Measurements from ENCODE around the gene PLAC9.

DNA sequence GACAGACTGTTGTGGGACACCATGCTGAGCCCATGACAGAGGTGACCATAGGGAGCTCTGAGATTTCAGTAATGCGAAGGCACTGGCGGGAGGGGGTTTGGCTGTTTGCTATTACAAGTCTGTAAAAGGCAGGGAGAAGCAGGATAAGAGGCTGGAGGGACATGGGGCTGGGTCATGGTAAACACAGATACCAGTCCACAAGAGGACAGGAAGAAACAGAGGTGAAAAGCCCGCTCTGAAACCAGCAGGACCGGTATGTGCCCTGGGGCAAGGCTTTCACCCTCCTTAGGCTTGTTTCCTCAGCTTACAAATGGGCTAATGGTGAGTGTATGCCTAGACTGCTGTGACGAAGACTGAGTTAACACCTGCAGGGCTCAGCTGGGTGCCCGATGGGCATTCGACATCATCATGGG, 38.7 kb downstream of the PLAC9 start:
- TF ChIP-seq, protein P1, sequence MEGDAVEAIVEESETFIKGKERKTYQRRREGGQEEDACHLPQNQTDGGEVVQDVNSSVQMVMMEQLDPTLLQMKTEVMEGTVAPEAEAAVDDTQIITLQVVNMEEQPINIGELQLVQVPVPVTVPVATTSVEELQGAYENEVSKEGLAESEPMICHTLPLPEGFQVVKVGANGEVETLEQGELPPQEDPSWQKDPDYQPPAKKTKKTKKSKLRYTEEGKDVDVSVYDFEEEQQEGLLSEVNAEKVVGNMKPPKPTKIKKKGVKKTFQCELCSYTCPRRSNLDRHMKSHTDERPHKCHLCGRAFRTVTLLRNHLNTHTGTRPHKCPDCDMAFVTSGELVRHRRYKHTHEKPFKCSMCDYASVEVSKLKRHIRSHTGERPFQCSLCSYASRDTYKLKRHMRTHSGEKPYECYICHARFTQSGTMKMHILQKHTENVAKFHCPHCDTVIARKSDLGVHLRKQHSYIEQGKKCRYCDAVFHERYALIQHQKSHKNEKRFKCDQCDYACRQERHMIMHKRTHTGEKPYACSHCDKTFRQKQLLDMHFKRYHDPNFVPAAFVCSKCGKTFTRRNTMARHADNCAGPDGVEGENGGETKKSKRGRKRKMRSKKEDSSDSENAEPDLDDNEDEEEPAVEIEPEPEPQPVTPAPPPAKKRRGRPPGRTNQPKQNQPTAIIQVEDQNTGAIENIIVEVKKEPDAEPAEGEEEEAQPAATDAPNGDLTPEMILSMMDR (IDR thresholded peaks at IDR 0.05) = no peak
- TF ChIP-seq POLR2A (IDR thresholded peaks at IDR 0.05) = no peak

Data from Peyer's patch (tissue), 4 donors.